ENCODE results near the gene MAP2K5. TPM values are rescaled to one million over a fixed set of nuclear protein-coding genes. Genes with fewer than 3 reads are reported as not detected.

MAP2K5 gene
- total and polyA plus RNA-seq, 10 of the 15 experiments (the other 5 are each of a cell fraction or from before 2014, with no cell fraction given), result 1.3 to 19.4 (median 9.6) TPM

- WGBS (ENCODE audit: insufficient coverage, insufficient replicate concordance, low lambda C conversion rate, missing lambda C conversion rate), result 83% methylated on average over 5 of the region's 5 CpGs
- ChIA-PET POLR2A (no interaction called here), CTCF (interaction anchor here (1.0 kb wide), 1 partner anchor 308 kb away, joined by 3 read pairs; no protein-coding TSS in a partner anchor), SMC1A (ENCODE audit: uncharacterized antibody, unreplicated experiment) (interaction anchor here (1.2 kb wide), 1 partner anchor 12 kb away, joined by 3 read pairs; no protein-coding TSS in a partner anchor), RAD21 (ENCODE audit: unreplicated experiment) (no interaction called here)
- in situ Hi-C loops (cut with MboI) (no loop called here), intact Hi-C loops (cut with micrococcal nuclease; ENCODE audit: unreplicated experiment) (no loop called here)
- no peak overlapping the region for H2AFZ ChIP-seq (ENCODE audit: control insufficient read depth, low read depth, low read length)
- no peaks in the 10 kb centered on the region for H3K9me3 ChIP-seq (replicated peaks; ENCODE audit: control insufficient read depth, insufficient read depth, low read length)
- no peaks in the 10 kb centered on the region; the same call in 1 of the 2 replicates for H4K20me1 ChIP-seq (ENCODE audit: control insufficient read depth, insufficient read depth)
- H3K4me2 ChIP-seq (ENCODE audit: control insufficient read depth, insufficient read depth), result no peak overlapping the region
- no peak overlapping the region for H3K27ac ChIP-seq (ENCODE audit: control insufficient read depth, insufficient read depth)
- no peaks in the 10 kb centered on the region; a peak in 2 of 4 replicates for H3K36me3 ChIP-seq (ENCODE audit: control insufficient read depth in 2 of 2, insufficient read depth in 2 of 2, low read length in 1 of 2)
- DNase-seq (ENCODE audit: low read depth, low spot score) (no peak), ATAC-seq (no peak), FAIRE-seq (no peak)
- H3K9ac ChIP-seq (ENCODE audit: control insufficient read depth, insufficient read depth, low read length), result no peak overlapping the region
- H3K4me3 ChIP-seq, result no peak overlapping the region
- no TSS peak for BruUV-seq (replicated peaks)
- no peaks in the 10 kb centered on the region for H3K27me3 ChIP-seq (replicated peaks in 1 of 2; ENCODE audit: control insufficient read depth in 2 of 2, insufficient read depth in 2 of 2, low read length in 1 of 2)
- H3K4me1 ChIP-seq (ENCODE audit: control insufficient read depth, insufficient read depth, low read length), result peaks cover 5% of the 10 kb centered on the region
- no peaks in the 10 kb centered on the region for H3K79me2 ChIP-seq (ENCODE audit: control insufficient read depth, insufficient read depth, low read length)
- TF ChIP-seq, protein P1, sequence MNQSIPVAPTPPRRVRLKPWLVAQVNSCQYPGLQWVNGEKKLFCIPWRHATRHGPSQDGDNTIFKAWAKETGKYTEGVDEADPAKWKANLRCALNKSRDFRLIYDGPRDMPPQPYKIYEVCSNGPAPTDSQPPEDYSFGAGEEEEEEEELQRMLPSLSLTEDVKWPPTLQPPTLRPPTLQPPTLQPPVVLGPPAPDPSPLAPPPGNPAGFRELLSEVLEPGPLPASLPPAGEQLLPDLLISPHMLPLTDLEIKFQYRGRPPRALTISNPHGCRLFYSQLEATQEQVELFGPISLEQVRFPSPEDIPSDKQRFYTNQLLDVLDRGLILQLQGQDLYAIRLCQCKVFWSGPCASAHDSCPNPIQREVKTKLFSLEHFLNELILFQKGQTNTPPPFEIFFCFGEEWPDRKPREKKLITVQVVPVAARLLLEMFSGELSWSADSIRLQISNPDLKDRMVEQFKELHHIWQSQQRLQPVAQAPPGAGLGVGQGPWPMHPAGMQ (IDR thresholded peaks at IDR 0.05; ENCODE audit: borderline replicate concordance), result no peak
- no peak for TF ChIP-seq CREM (IDR thresholded peaks at IDR 0.05; ENCODE audit: low read depth)
- no peak for TF ChIP-seq ZSCAN29 (IDR thresholded peaks at IDR 0.05)
- no peak for TF ChIP-seq SREBF1 (IDR thresholded peaks at IDR 0.05; ENCODE audit: low read length)
- no peak for TF ChIP-seq MEF2B (IDR thresholded peaks at IDR 0.05; ENCODE audit: partially characterized antibody, poor library complexity, severe bottlenecking)
- no peak for TF ChIP-seq IKZF1 (conservative IDR thresholded peaks at IDR 0.05)
- no peak for TF ChIP-seq SPI1 (IDR thresholded peaks at IDR 0.05; ENCODE audit: borderline replicate concordance, insufficient read depth, low read depth, low read length)
- TF ChIP-seq BACH1 (IDR thresholded peaks at IDR 0.05; ENCODE audit: borderline replicate concordance), result no peak
- TF ChIP-seq BCLAF1 (IDR thresholded peaks at IDR 0.05), result no peak
- TF ChIP-seq ZBED1 (IDR thresholded peaks at IDR 0.05; ENCODE audit: borderline replicate concordance), result no peak
- TF ChIP-seq, protein P2, sequence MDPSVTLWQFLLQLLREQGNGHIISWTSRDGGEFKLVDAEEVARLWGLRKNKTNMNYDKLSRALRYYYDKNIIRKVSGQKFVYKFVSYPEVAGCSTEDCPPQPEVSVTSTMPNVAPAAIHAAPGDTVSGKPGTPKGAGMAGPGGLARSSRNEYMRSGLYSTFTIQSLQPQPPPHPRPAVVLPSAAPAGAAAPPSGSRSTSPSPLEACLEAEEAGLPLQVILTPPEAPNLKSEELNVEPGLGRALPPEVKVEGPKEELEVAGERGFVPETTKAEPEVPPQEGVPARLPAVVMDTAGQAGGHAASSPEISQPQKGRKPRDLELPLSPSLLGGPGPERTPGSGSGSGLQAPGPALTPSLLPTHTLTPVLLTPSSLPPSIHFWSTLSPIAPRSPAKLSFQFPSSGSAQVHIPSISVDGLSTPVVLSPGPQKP (IDR thresholded peaks at IDR 0.05; ENCODE audit: low read depth, low read length), result no peak
- TF ChIP-seq EGR1 (IDR thresholded peaks at IDR 0.05; ENCODE audit: borderline replicate concordance in 1 of 2, low read depth in 2 of 2, low read length in 2 of 2), result no peak
- TF ChIP-seq, protein P3, sequence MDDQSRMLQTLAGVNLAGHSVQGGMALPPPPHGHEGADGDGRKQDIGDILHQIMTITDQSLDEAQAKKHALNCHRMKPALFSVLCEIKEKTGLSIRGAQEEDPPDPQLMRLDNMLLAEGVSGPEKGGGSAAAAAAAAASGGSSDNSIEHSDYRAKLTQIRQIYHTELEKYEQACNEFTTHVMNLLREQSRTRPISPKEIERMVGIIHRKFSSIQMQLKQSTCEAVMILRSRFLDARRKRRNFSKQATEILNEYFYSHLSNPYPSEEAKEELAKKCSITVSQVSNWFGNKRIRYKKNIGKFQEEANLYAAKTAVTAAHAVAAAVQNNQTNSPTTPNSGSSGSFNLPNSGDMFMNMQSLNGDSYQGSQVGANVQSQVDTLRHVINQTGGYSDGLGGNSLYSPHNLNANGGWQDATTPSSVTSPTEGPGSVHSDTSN (IDR thresholded peaks at IDR 0.05; ENCODE audit: insufficient replicate concordance, low read depth, low read length), result no peak
- no peak for TF ChIP-seq NR2C2 (IDR thresholded peaks at IDR 0.05; ENCODE audit: borderline replicate concordance, control insufficient read depth, insufficient read length, low read depth)
- no peak for TF ChIP-seq MXI1 (IDR thresholded peaks at IDR 0.05; ENCODE audit: low read depth, low read length)
These were observed 266.9 kb downstream of the MAP2K5 start for GRCh38 chr15:67809441-67809840.

Measured in GM12878 (cell line).